T-helper 17 cell (primary cell): ENCODE measurements around the gene INPP4A. TPM values are rescaled to one million over a fixed set of nuclear protein-coding genes. Genes with fewer than 3 reads are reported as not detected.
"Not testable (repeated sequence)": the region's sequence is repeated elsewhere in the genome, so short reads cannot be mapped to it uniquely, and the experiment has no call there.

Experiments used
- ATAC-seq: fragments of 150-1000 bp; cut with Tn5 transposase; 2 replicates; pipeline ENCODE4 v1.10.0; 2021; ENCODE audit warnings: mild to moderate bottlenecking, moderate library complexity
- DNase-seq, 3 donors: peaks; one replicate each; pipeline versions ENCODE4 v3.0.0 to v3.0.0-alpha.2; 2020 to 2021
- H3K9me3 ChIP-seq: one replicate; pipeline ENCODE4 v1.7.0; 2013; ENCODE audit warnings: low read length, mild to moderate bottlenecking; ENCODE audit not compliant: control insufficient read depth, poor library complexity, severe bottlenecking
- H3K27ac Mint-ChIP-seq: one replicate; pipeline ENCODE4 v1.8.0; 2022; ENCODE audit warnings: mild to moderate bottlenecking, moderate library complexity, mixed read lengths
- H3K27me3 Mint-ChIP-seq: one replicate; pipeline ENCODE4 v1.8.0; 2022; ENCODE audit warnings: mixed read lengths
- H3K36me3 Mint-ChIP-seq: one replicate; pipeline ENCODE4 v1.8.0; 2022; ENCODE audit warnings: low read depth, mixed read lengths
- H3K4me1 Mint-ChIP-seq: one replicate; pipeline ENCODE4 v1.8.0; 2022; ENCODE audit warnings: mild to moderate bottlenecking, mixed read lengths
- H3K4me3 Mint-ChIP-seq: one replicate; pipeline ENCODE4 v1.8.0; 2022; ENCODE audit warnings: mild to moderate bottlenecking, moderate library complexity, mixed read lengths
- total RNA-seq, 4 donors: library from RNA in 2 of 4; stranded (reverse) in 2 of 4; gene quantifications; one replicate each; pipeline ENCODE4 v1.2.3 and lab custom pipeline; 2022 to 2026

Gene INPP4A
- total RNA-seq (100 to 1,000 TPM; 109 to 110 TPM), total RNA-seq (lab: John Stamatoyannopoulos, UW) (179 to 185 reads per million in 2 donors)

- peak within 1 kb of the TSS; percentile 99 for H3K4me3 Mint-ChIP-seq
- H3K27ac Mint-ChIP-seq: peak within 1 kb of the TSS; percentile 98
- peaks cover 8% of the 10 kb centered on the region for H3K36me3 Mint-ChIP-seq
- ATAC-seq (peak; percentile 74), DNase-seq (peak; percentile 70 to 79 (median 75))
- peaks cover 31% of the 10 kb centered on the region for H3K4me1 Mint-ChIP-seq
- no peaks in the 10 kb centered on the region for H3K9me3 ChIP-seq
- no peaks in the 10 kb centered on the region for H3K27me3 Mint-ChIP-seq
Measured at GRCh38 chr2:98444436-98445176, at the start of gene INPP4A. INPP4A (plus strand) TSS chr2:98444858; CDS start chr2:98520049, 75,191 bp downstream.

- Mint-ChIP-seq H3K36me3 (peaks cover 2% of the 10 kb centered on the region), H3K27me3 (peaks cover 57% of the 10 kb centered on the region), H3K4me1 (peaks cover 5% of the 10 kb centered on the region), H3K27ac (no peak overlapping the region), H3K4me3 (no peak overlapping the region)
- DNase-seq: no peak
- no peak for ATAC-seq
- no peaks in the 10 kb centered on the region for H3K9me3 ChIP-seq
Measured at GRCh38 chr2:98395977-98396376, 48.7 kb upstream of the INPP4A start.

GRCh38 chr2:98396745-98397355, 47.8 kb upstream of the INPP4A start:
- H3K9me3 ChIP-seq: no peaks in the 10 kb centered on the region
- ATAC-seq (no peak), DNase-seq (no peak)
- Mint-ChIP-seq H3K4me1 (peaks cover 11% of the 10 kb centered on the region), H3K27ac (no peak overlapping the region), H3K36me3 (peaks cover 2% of the 10 kb centered on the region), H3K4me3 (no peak overlapping the region), H3K27me3 (peaks cover 66% of the 10 kb centered on the region)

GRCh38 chr2:98399140-98399539, 45.5 kb upstream of the INPP4A start:
- DNase-seq: no peak
- no peaks in the 10 kb centered on the region for H3K9me3 ChIP-seq
- H3K4me1 Mint-ChIP-seq: peaks cover 11% of the 10 kb centered on the region
- H3K36me3 Mint-ChIP-seq: peaks cover 2% of the 10 kb centered on the region
- peaks cover 79% of the 10 kb centered on the region for H3K27me3 Mint-ChIP-seq
- no peak for ATAC-seq
- H3K4me3 Mint-ChIP-seq: no peak overlapping the region
- no peak overlapping the region for H3K27ac Mint-ChIP-seq

- Mint-ChIP-seq H3K4me1 (peaks cover 8% of the 10 kb centered on the region), H3K27ac (no peak overlapping the region), H3K27me3 (peaks cover 43% of the 10 kb centered on the region), H3K36me3 (no peaks in the 10 kb centered on the region), H3K4me3 (no peak overlapping the region)
- ATAC-seq (no peak), DNase-seq (no peak)
- H3K9me3 ChIP-seq: no peaks in the 10 kb centered on the region
Measured at GRCh38 chr2:98403878-98404277, 40.8 kb upstream of the INPP4A start.

GRCh38 chr2:98404556-98405250, 40.0 kb upstream of the INPP4A start:
- Mint-ChIP-seq H3K4me3 (no peak overlapping the region), H3K27me3 (peaks cover 35% of the 10 kb centered on the region), H3K27ac (no peak overlapping the region), H3K4me1 (peaks cover 6% of the 10 kb centered on the region), H3K36me3 (no peaks in the 10 kb centered on the region)
- H3K9me3 ChIP-seq: no peaks in the 10 kb centered on the region
- ATAC-seq (no peak), DNase-seq (no peak)

- H3K36me3 Mint-ChIP-seq: no peaks in the 10 kb centered on the region
- H3K4me1 Mint-ChIP-seq: peaks cover 6% of the 10 kb centered on the region
- ATAC-seq (no peak), DNase-seq (no peak)
- H3K4me3 Mint-ChIP-seq: no peak overlapping the region
- no peaks in the 10 kb centered on the region for H3K9me3 ChIP-seq
- H3K27ac Mint-ChIP-seq: no peak overlapping the region
- H3K27me3 Mint-ChIP-seq: peaks cover 35% of the 10 kb centered on the region
Measured at GRCh38 chr2:98405301-98405700, 39.4 kb upstream of the INPP4A start.

- H3K4me1 Mint-ChIP-seq: peaks cover 3% of the 10 kb centered on the region
- H3K9me3 ChIP-seq: no peaks in the 10 kb centered on the region
- DNase-seq (no peak), ATAC-seq (no peak)
- peaks cover 9% of the 10 kb centered on the region for H3K27me3 Mint-ChIP-seq
- no peak overlapping the region for H3K27ac Mint-ChIP-seq
- no peak overlapping the region for H3K4me3 Mint-ChIP-seq
- H3K36me3 Mint-ChIP-seq: no peaks in the 10 kb centered on the region
Measured at GRCh38 chr2:98408155-98408554, 36.5 kb upstream of the INPP4A start.

GRCh38 chr2:98412751-98413458, 31.8 kb upstream of the INPP4A start:
- H3K4me1 Mint-ChIP-seq: peaks cover 3% of the 10 kb centered on the region

GRCh38 chr2:98414246-98414645, 30.4 kb upstream of the INPP4A start:
- not testable (repeated sequence) for H3K4me3 Mint-ChIP-seq, H3K4me1 Mint-ChIP-seq, H3K27me3 Mint-ChIP-seq, H3K36me3 Mint-ChIP-seq, H3K9me3 ChIP-seq, H3K27ac Mint-ChIP-seq, ATAC-seq, DNase-seq

More at GRCh38 chr2:98412751-98413458, 31.8 kb upstream of the INPP4A start:
- H3K36me3 Mint-ChIP-seq: no peaks in the 10 kb centered on the region
- no peak overlapping the region for H3K4me3 Mint-ChIP-seq
- peak overlapping the region; percentile 29 for H3K27ac Mint-ChIP-seq
- ATAC-seq (peak; percentile 91), DNase-seq (peak in 1 of 3 donors; percentile 48)
- H3K27me3 Mint-ChIP-seq: peaks cover 4% of the 10 kb centered on the region
- no peaks in the 10 kb centered on the region for H3K9me3 ChIP-seq

GRCh38 chr2:98415719-98416248, 28.9 kb upstream of the INPP4A start:
- not testable (repeated sequence) for H3K27ac Mint-ChIP-seq, ATAC-seq, H3K27me3 Mint-ChIP-seq, DNase-seq, H3K9me3 ChIP-seq, H3K4me3 Mint-ChIP-seq, H3K36me3 Mint-ChIP-seq, H3K4me1 Mint-ChIP-seq

- Mint-ChIP-seq H3K27me3 (no peaks in the 10 kb centered on the region), H3K36me3 (peaks cover 2% of the 10 kb centered on the region), H3K4me1 (peaks cover 3% of the 10 kb centered on the region), H3K27ac (no peak overlapping the region), H3K4me3 (no peak overlapping the region)
- DNase-seq (no peak), ATAC-seq (no peak)
- H3K9me3 ChIP-seq: no peaks in the 10 kb centered on the region
Measured at GRCh38 chr2:98416383-98417159, 28.1 kb upstream of the INPP4A start.
